ENCODE data around the gene SPHK2.
"Not testable (repeated sequence)": the region's sequence is repeated elsewhere in the genome, so short reads cannot be mapped to it uniquely, and the experiment has no call there.

SPHK2 gene

DNA sequence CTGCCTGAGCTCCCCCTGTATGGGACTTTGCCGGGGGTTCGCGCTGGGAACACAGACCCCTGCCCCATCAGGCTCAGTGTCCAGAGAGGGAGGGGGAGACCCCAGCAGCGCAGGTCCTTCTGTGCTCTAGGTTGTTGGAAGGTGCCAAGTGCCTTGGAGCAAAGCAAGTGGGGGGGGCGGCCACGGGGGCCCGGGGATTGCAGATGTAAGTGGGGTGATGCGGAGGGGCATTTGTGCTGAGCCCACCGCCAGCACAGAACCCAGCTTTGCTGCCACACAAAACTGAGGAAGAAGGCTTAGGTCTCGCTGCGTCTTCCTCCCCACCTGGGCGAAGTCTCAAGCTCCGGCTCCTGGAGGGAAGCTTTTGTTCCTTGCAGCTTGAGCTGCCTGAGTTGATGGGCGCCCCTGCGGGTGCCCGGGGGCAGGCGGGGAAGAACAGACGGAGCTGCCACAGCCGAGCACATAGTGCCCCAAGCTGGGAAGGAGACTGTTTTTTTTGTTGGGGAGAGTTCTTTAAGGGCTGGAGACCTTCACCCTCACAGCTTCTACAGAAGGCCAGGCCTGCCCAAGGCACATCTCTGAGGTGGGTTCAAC, 55.0 kb downstream of the SPHK2 start:
- in situ Hi-C loops (cut with MboI; ENCODE audit: low sequenced_read_pairs), result no loop called here

DNA sequence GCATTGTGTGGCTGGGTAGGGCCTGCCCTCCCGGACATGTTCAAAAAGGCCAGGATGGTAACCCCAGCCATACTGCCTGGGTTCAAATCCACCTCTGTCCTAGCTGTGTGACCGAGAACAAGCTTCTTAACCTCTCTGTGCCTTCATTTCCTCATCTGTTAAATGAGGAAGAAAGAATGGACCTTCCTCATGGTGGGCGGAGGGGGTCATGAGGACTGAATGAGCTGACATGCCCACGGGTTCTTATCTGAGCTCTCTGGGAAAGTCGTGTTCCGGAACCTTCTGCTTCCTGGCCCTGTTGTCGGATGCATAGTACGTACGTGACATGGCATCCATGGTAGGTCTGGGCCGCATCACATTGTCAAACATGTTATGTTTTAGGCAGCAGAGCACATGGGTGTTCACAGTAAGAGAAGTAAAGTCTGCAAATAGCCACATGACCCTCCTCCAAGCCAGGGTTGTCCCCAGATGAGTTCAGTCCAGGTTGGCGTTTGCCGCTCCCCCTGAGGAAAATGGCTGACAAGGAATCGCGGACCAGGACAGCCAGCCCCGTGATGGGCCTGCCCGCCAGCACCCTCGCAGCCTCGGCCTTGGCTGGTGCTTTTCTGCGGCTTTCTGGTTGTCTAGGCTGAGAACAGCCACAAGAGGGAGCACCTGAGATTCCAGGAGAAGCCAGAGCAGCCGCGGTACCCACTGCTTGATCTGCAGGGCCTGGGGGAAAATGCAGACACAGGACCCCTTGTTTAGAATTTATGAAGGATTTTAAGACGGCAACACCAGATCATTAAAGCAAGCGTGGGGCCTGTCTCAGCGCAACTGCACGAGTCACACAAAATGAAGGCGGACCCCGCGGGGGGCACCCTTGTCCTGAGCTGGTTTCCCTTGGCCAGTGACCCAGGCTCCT, 55.9 kb downstream of the SPHK2 start:
- in situ Hi-C loops (cut with MboI; ENCODE audit: low sequenced_read_pairs), result no loop called here

DNA sequence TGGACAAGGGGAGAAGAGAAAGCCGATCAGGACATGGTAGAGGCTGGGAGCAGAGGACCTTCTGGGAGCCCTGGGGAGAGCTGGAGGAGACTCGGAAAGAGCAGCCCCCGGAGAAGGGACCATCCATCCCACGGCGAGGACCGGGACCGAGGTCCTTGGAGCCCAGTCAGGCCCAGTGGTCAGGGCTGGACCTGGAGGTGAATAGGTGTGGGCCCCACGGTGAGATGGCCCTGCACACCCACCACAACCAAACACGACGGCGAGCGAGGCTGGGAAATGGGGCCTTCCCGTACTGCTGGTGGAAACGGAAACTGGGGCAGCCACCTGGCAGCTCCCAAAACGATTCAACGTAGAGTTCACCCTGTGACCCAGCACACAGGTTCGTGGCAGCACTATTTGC, 57.2 kb downstream of the SPHK2 start:
- in situ Hi-C loops (cut with MboI; ENCODE audit: low sequenced_read_pairs), result no loop called here

DNA sequence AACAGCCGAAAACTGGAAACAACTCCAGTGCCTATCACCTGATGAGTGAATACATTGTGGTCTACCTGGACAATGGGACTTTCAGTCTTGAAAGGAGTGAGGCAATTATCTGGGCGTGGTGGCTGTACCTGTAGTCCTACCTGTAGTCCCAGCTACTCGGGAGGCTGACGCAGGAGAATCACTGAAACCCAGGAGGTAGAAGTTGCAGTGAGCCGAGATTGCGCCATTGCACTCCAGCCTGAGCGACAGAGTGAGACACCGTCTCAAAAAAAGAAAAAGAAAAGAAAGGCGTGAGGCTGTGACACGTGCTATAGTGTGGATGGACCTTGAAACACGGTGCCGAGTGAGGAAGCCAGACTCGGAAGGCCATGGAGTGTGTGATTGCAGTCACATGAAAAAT, 57.6 kb downstream of the SPHK2 start:
- in situ Hi-C loops (cut with MboI; ENCODE audit: low sequenced_read_pairs), result no loop called here

DNA sequence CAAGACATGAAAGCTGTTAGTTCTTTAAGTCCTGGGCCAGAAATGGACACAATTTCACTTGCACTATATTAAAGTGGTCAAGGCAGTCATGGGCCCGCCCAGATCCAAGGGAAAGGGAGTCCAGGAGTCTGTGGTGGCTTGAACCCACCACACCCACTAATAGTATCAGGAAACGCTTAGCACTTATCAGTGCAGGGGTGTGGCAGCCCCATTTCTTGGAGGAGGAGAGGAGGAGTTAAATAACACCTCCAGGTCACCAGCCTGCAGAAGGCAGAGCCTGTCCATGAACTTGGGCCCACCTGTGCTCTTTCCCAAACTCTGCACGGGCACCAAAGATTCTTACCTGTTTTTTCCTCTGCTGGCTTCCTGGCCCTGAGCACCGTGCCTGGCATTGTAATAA, 58.9 kb downstream of the SPHK2 start:
- in situ Hi-C loops (cut with MboI; ENCODE audit: low sequenced_read_pairs), result no loop called here

DNA sequence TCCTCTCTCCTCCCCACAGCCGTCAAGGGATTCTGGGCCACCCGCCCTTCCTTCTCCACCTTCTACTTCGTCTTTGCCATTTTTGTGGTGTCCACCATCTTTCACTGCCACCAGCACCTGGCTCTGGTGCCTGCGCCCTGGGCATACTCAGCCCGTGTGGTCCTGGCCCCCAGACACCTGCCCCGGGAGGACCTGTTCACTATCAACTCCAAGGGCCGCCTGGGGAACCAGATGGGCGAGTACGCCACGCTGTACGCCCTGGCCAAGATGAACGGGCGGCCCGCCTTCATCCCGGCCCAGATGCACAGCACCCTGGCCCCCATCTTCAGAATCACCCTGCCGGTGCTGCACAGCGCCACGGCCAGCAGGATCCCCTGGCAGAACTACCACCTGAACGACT, 60.7 kb downstream of the SPHK2 start:
- in situ Hi-C loops (cut with MboI; ENCODE audit: low sequenced_read_pairs), result not testable (repeated sequence)
